ENCODE data around the gene CRACDL.

CRACDL gene

DNA sequence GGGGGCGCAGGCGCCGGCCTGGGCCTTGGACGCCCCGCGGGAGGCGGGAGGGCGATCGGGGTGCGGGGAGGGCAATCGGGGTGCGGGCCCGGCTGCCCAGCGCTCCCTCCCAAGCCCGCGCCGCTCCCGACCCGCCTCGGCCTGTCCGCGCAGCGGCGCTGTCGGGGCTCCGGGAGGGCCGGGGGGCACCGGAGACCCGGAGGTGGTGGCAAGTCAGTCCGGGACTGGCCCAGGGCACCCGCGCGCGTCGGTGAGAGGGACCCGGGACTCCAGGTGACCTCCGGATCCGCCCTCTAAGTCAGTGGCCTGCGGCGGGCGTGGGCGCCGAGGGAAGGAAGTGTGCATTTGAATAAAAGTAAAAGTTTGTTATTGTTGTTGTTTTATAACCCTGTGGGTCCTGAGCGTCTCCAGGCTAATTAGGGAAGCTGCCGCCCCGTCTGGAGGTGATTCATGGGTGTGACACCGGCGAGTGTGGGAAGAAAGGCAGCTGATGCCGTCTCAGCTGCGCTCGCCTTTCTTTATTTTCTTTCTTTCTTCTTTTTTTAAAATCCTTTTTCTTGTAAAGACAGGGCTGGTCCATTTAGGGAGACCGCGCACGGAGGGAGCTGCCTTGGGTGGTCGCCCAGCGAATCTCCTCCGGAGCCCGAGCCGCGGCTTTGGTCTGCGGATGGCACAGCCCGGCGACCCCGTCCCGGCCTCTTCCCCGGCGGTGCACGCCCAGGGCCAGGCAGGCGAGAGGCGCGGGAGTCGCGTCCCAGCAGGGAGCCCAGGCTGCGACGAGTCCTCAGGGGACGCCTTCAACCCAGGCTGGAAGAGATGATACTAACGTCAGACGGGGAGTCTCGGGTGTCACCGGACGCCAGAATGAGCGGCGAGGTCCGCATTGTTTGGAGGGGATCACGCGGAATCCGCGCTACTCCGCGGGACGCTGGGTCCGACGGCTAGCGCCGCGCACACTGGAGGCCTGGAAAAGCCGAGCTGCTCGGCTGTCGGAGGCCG lies 627 bp upstream of the CRACDL start:
- no peak overlapping the region; the same call in 1 of the 2 replicates for H3K4me3 ChIP-seq (ENCODE audit: control insufficient read depth, low read depth, low read length)
- no peak for DNase-seq (ENCODE audit: low read depth)

GRCh38 chr2:98935111-98935770 lies 784 bp downstream of the CRACDL start:
- H3K4me3 ChIP-seq (ENCODE audit: control insufficient read depth, low read depth, low read length), result no peak overlapping the region; the same call in 1 of the 2 replicates
- TF ChIP-seq CTCF (IDR thresholded peaks at IDR 0.05; ENCODE audit: control insufficient read depth, insufficient read depth, low read depth, low read length, missing control alignments), result no peak
- DNase-seq (ENCODE audit: low read depth), result no peak

More for the DNA sequence above, 627 bp upstream of the CRACDL start:
- TF ChIP-seq CTCF (IDR thresholded peaks at IDR 0.05; ENCODE audit: control insufficient read depth, insufficient read depth, low read depth, low read length, missing control alignments), result no peak

GRCh38 chr2:98932778-98933343 lies 3.2 kb downstream of the CRACDL start:
- no peak for DNase-seq (ENCODE audit: low read depth)
- TF ChIP-seq CTCF (IDR thresholded peaks at IDR 0.05; ENCODE audit: control insufficient read depth, insufficient read depth, low read depth, low read length, missing control alignments), result no peak
- H3K4me3 ChIP-seq (ENCODE audit: control insufficient read depth, low read depth, low read length), result no peak overlapping the region

DNA sequence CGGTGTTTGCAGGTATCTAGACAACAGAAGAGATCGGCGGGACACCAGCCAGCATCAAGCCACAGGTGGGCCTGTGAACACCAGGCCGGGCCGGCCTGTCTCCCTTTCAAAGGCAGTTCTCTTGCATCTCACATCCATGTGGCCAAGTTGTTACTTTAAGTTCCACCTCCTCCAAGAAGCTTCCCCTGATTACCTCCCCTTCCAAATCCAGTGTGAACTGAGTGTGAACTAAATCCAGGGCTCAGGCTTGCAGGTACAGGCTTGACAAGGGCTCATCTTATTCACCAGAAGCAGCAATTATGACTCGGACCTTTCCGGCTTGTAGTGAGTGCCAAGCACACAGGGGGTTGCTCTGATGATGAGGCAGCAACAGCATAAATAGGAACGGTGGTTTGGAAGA lies 3.9 kb downstream of the CRACDL start:
- no peak for TF ChIP-seq CTCF (IDR thresholded peaks at IDR 0.05; ENCODE audit: control insufficient read depth, insufficient read depth, low read depth, low read length, missing control alignments)
- no peak for DNase-seq (ENCODE audit: low read depth)
- no peak overlapping the region for H3K4me3 ChIP-seq (ENCODE audit: control insufficient read depth, low read depth, low read length)

DNA sequence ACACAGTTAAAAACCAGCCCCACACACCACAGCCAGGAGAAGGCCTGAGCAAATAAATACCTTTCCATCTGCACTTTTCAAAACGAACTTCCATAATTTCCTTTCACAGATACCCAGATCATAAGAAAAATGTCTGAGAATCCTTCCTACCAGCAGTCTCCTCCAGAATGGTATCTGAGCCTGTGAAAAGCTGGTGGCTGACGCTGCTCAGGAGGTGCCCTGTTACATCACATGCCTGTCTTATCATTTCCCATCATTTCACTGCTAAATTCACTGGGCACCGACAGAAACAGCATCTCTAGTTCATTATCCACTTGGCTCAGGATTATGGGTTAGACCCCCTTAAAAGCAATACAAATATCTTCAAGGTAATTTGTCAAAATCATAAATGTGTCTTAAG lies 4.4 kb downstream of the CRACDL start:
- no peak for DNase-seq (ENCODE audit: low read depth)
- no peak for TF ChIP-seq CTCF (IDR thresholded peaks at IDR 0.05; ENCODE audit: control insufficient read depth, insufficient read depth, low read depth, low read length, missing control alignments)

DNA sequence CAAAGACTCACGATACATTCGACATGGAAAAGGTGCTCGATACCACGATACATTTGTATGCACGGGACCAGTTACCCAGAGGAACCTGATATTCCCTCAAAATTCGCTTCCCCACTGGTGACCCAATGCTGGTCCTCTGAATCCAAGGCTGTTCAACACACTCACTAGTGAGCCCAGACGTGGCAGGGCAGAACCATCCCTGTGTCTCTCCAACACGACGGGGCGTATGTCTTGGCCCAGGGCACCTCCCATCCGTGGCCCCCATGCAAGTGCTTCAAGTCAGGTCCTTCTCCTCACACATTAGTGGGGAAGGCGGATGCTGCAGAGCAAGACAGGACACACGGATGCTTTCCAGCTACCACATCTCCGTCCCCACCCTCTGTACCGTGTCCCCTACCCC lies 6.1 kb downstream of the CRACDL start:
- DNase-seq (ENCODE audit: low read depth), result no peak
- no peak overlapping the region for H3K4me3 ChIP-seq (ENCODE audit: control insufficient read depth, low read depth, low read length)
- no peak for TF ChIP-seq CTCF (IDR thresholded peaks at IDR 0.05; ENCODE audit: control insufficient read depth, insufficient read depth, low read depth, low read length, missing control alignments)

More for the DNA sequence above, 4.4 kb downstream of the CRACDL start:
- H3K4me3 ChIP-seq (ENCODE audit: control insufficient read depth, low read depth, low read length), result no peak overlapping the region
